ENCODE measurements around the gene GSTM4.
A peak's percentile ranks its signal among the peaks of the same experiment; 100 is the strongest.
"Not testable (repeated sequence)": the region's sequence is repeated elsewhere in the genome, so short reads cannot be mapped to it uniquely, and the experiment has no call there.

The GSTM4 gene

DNA sequence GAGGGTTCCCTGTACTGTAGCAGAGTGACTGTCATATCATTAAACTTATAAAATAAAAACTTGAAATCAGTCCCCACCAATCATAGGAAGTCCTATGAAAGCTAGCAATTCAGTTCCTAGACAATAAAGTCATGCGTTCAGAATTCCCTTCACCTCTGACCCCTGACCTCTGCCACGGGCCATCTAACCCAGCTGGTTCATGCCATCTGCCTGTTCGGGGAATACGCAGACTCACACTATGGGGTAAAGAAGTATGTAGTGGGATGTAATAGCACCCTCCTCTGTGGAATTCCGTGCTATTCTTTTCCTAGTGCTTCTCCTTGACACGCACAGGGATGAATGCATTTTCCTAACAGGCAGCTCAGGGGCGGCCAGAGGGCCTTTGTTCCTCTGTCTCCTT is 2.1 kb downstream of the GSTM4 start:
- Histone ChIP-seq H3K36me3 (no peaks in the 10 kb centered on the region), H3K4me3 (ENCODE audit: low read depth, low read length) (no peak overlapping the region), H3K27me3 (ENCODE audit: insufficient read depth, low read depth, severe bottlenecking) (no peaks in the 10 kb centered on the region), H3K27ac (no peak overlapping the region), H3K9me3 (ENCODE audit: severe bottlenecking) (no peaks in the 10 kb centered on the region)
- no peak for DNase-seq
- TF ChIP-seq, protein P1, sequence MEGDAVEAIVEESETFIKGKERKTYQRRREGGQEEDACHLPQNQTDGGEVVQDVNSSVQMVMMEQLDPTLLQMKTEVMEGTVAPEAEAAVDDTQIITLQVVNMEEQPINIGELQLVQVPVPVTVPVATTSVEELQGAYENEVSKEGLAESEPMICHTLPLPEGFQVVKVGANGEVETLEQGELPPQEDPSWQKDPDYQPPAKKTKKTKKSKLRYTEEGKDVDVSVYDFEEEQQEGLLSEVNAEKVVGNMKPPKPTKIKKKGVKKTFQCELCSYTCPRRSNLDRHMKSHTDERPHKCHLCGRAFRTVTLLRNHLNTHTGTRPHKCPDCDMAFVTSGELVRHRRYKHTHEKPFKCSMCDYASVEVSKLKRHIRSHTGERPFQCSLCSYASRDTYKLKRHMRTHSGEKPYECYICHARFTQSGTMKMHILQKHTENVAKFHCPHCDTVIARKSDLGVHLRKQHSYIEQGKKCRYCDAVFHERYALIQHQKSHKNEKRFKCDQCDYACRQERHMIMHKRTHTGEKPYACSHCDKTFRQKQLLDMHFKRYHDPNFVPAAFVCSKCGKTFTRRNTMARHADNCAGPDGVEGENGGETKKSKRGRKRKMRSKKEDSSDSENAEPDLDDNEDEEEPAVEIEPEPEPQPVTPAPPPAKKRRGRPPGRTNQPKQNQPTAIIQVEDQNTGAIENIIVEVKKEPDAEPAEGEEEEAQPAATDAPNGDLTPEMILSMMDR (IDR thresholded peaks at IDR 0.05; ENCODE audit: low read depth, low read length), result no peak

DNA sequence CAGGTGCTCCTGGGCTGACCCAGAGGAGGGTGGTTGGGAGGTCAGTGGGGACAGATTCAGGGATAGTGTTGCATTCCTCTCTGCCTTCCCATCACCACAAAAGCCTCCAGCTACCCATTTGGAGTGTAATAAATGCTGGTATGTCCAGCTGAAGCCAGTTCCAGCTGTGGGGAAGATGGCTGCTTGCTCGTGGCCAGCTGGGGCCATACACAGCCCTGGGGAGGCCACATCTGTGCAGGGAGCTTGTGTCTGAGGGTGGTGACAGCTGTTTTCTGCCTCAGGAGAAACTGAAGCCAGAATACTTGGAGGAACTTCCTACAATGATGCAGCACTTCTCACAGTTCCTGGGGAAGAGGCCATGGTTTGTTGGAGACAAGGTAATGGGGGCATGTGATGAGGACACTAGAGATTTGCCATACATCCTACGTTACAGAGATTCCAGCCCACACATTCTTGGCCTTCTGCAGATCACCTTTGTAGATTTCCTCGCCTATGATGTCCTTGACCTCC is 2.7 kb downstream of the GSTM4 start:
- no peak for DNase-seq
- no peak overlapping the region for H3K4me3 ChIP-seq (ENCODE audit: low read depth, low read length)
- TF ChIP-seq, protein P1 (IDR thresholded peaks at IDR 0.05; ENCODE audit: low read depth, low read length), result no peak
- H3K27me3 ChIP-seq (ENCODE audit: insufficient read depth, low read depth, severe bottlenecking), result no peaks in the 10 kb centered on the region
- H3K9me3 ChIP-seq (ENCODE audit: severe bottlenecking), result no peaks in the 10 kb centered on the region
- no peaks in the 10 kb centered on the region for H3K36me3 ChIP-seq
- no peak overlapping the region for H3K27ac ChIP-seq

DNA sequence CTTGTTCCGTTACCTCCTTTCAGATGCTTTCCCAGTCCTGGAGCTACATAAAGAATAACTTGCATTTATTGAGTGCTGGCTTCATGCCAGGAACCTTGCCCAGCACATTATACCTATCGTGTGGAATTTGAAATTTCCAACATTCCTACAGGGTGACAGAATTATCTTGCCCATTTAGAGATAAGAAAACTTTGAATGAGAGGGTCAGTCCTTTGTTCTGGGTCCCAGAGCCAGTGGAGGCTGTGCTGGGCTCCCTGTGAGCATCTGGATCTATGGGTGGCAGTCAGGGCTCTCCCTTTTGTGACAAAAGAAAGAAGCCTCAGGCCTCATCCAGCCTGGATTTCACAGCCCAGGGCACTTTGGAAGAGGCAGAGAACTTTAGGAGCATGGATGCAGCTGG is 3.2 kb downstream of the GSTM4 start:
- no peak for DNase-seq
- H3K27me3 ChIP-seq (ENCODE audit: insufficient read depth, low read depth, severe bottlenecking), result no peaks in the 10 kb centered on the region
- no peaks in the 10 kb centered on the region for H3K9me3 ChIP-seq (ENCODE audit: severe bottlenecking)
- no peaks in the 10 kb centered on the region for H3K36me3 ChIP-seq
- TF ChIP-seq, protein P1 (IDR thresholded peaks at IDR 0.05; ENCODE audit: low read depth, low read length), result no peak
- no peak overlapping the region for H3K27ac ChIP-seq
- H3K4me3 ChIP-seq (ENCODE audit: low read depth, low read length), result no peak overlapping the region

DNA sequence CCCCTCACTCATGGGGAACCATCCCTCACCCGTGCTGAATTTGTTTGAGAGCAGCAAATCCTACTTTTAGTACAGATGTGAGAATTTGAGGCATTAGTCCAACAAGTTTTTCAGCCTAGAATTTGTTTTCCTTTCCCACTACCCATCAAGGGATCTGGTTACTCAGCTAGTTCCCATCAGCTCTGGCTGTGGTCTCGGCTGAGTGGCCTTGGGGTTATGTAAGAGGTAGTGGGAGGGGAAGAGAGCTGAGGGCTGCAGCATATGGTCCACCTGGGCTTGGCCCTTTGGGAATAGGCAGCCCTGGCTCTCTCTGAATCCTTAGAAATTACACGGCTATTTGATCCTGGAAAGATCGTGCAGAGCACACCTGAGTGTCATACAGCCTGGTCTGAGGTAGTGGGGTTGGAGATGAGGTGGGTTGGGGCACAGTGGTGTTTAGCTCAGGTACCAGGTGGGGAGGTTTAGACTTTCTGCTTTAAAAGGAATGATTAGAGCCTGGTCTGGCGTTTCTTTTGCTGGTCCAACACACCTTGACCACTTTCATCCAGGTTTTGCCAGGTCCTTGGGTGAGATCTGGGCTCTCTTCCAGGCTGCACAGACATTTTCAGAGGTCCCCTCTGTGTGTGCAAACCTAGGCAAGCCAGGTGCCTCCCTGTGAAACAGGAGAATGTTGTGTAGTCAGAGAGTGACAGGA is 4.2 kb downstream of the GSTM4 start:
- TF ChIP-seq, protein P1 (IDR thresholded peaks at IDR 0.05; ENCODE audit: low read depth, low read length), result no peak
- no peaks in the 10 kb centered on the region for H3K9me3 ChIP-seq (ENCODE audit: severe bottlenecking)
- DNase-seq, result peak; percentile 58
- no peak overlapping the region for H3K27ac ChIP-seq
- H3K36me3 ChIP-seq, result no peaks in the 10 kb centered on the region
- no peak overlapping the region for H3K4me3 ChIP-seq (ENCODE audit: low read depth, low read length)
- H3K27me3 ChIP-seq (ENCODE audit: insufficient read depth, low read depth, severe bottlenecking), result no peaks in the 10 kb centered on the region

DNA sequence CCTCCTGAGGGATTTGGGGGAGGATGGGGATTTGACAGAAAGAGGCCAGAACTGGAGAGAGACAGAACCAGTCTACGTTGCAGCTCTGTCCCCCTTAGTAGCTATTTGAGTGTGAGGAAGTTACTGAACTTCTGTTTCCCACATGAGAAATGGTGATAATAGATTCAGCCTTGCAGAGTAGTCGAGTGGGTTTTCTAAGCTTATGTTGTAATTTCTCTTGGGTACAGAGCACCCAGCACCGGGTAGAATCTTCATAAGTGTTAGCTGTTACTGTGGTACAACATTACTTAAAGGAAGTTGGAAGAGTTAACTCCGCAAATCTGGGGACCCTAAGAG is 4.8 kb downstream of the GSTM4 start:
- not testable (repeated sequence) for H3K36me3 ChIP-seq; H3K9me3 ChIP-seq (ENCODE audit: severe bottlenecking); H3K27ac ChIP-seq; DNase-seq; H3K4me3 ChIP-seq (ENCODE audit: low read depth, low read length); H3K27me3 ChIP-seq (ENCODE audit: insufficient read depth, low read depth, severe bottlenecking)

DNA sequence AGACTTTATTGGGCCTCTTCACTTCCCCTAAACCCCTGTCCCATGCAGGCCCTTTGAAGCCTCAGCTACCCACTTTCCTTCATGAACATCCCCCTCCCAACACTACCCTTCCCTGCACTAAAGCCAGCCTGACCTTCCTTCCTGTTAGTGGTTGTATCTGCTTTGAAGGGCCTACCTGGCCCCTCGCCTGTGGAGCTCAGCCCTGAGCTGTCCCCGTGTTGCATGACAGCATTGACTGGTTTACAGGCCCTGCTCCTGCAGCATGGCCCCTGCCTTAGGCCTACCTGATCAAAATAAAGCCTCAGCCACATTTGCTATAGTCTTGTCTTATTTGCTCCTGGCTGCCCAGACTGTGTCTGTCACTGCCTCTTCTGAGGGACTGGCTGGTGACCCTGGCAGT is 5.5 kb downstream of the GSTM4 start:
- H3K36me3 ChIP-seq, result no peaks in the 10 kb centered on the region
- TF ChIP-seq, protein P1 (IDR thresholded peaks at IDR 0.05; ENCODE audit: low read depth, low read length), result no peak
- DNase-seq, result no peak
- H3K27ac ChIP-seq, result no peak overlapping the region
- H3K27me3 ChIP-seq (ENCODE audit: insufficient read depth, low read depth, severe bottlenecking), result no peaks in the 10 kb centered on the region
- H3K4me3 ChIP-seq (ENCODE audit: low read depth, low read length), result no peak overlapping the region
- H3K9me3 ChIP-seq (ENCODE audit: severe bottlenecking), result no peaks in the 10 kb centered on the region
